Kidney (tissue), 14 donors: ENCODE data around the gene RNF4. TPM values are rescaled to one million over a fixed set of nuclear protein-coding genes. Genes with fewer than 3 reads are reported as not detected.

Source experiments
- DNase-seq, 5 donors: peaks; one replicate each; pipeline ENCODE4 v3.0.0-alpha.2; 2013 to 2020
- FAIRE-seq: peaks from 2 replicates; lab custom pipeline; 2012; peaks lifted over from hg19 to GRCh38; lab: Jason Lieb, UNC
- H3K27ac ChIP-seq, 2 donors: one replicate each; pipeline ENCODE4 v1.7.0; 2013; ENCODE audit warnings: low read depth in 2 of 2, low read length in 2 of 2, inconsistent platforms in 1 of 2
- H3K27me3 ChIP-seq: one replicate; pipeline ENCODE4 v1.7.1; 2013; ENCODE audit warnings: low read length, inconsistent platforms; ENCODE audit not compliant: control insufficient read depth, insufficient read depth
- H3K36me3 ChIP-seq, 3 donors: one replicate each; pipeline versions ENCODE4 v1.7.0 to v1.7.1; 2013; ENCODE audit warnings: low read length in 3 of 3, control low read depth in 1 of 3, inconsistent platforms in 1 of 3; ENCODE audit not compliant: insufficient read depth in 3 of 3, control insufficient read depth in 2 of 3
- H3K4me1 ChIP-seq, 3 donors: one replicate each; pipeline versions ENCODE4 v1.7.0 to v1.7.1; 2013; ENCODE audit warnings: low read length in 3 of 3, inconsistent platforms in 1 of 3, low read depth in 1 of 3; ENCODE audit not compliant: control insufficient read depth in 2 of 3, insufficient read depth in 2 of 3
- H3K4me3 ChIP-seq, 3 donors: one replicate each; pipeline versions ENCODE4 v1.7.0 to v1.8.1; 2013; ENCODE audit warnings: low read length in 3 of 3, control low read depth in 1 of 3, inconsistent platforms in 1 of 3
- H3K9ac ChIP-seq, 3 donors: one replicate each; pipeline versions ENCODE4 v1.7.0 to v1.7.1; 2013; ENCODE audit warnings: low read length in 3 of 3, control low read depth in 1 of 3, inconsistent platforms in 1 of 3
- H3K9me3 ChIP-seq, 3 donors: one replicate each; pipeline versions ENCODE4 v1.7.0 to v1.7.1; 2013; ENCODE audit warnings: low read length in 3 of 3, control low read depth in 1 of 3, inconsistent platforms in 1 of 3; ENCODE audit not compliant: control insufficient read depth in 2 of 3, insufficient read depth in 1 of 3
- intact Hi-C: fragments of 100-400 bp; cut with DNase I; formaldehyde crosslinking; loops from one replicate; pipeline ENCODE4 v1.11.1; 2022
- polyA plus RNA-seq: library from polyadenylated mRNA; stranded (reverse); fragments of 350-450 nt; fragmentation: Illumina TruSeq; extraction: RNeasy Lipid Tissue Mini Kit (QIAGEN cat#74804); gene quantifications from one replicate; pipeline ENCODE4 v1.2.3, GENCODE V29; 2014; ENCODE audit warnings: low read depth, low replicate concordance; ENCODE audit not compliant: insufficient read depth
- total RNA-seq: library from RNA; stranded (reverse); fragmentation: NEBNext Ultra II Directional; extraction: Animal tissue kit (Norgen Biotek cat#: 25700); gene quantifications from one replicate; pipeline ENCODE4 v1.2.1, GENCODE V29; 2021
- TF ChIP-seq, protein P1 (sequence below): IDR thresholded peaks from 3 replicates; pipeline ENCODE4 v1.5.1; 2012; ENCODE audit warnings: mild to moderate bottlenecking, moderate library complexity, borderline replicate concordance; ENCODE audit not compliant: insufficient read depth; ENCODE audit errors: extremely low read depth
- donor health status: control.
- donor health status: control.
- donor health status: control.
- donor health status: control.
- donor health status: control.
- donor health status: DM: yes; HTN: yes; CAD: no.
- donor health status: Normal renal cell carcinoma (clear cell type).

The RNF4 gene
- total and polyA plus RNA-seq, 2 donors from 2014 or later: 24.2 to 61.5 TPM

DNA sequence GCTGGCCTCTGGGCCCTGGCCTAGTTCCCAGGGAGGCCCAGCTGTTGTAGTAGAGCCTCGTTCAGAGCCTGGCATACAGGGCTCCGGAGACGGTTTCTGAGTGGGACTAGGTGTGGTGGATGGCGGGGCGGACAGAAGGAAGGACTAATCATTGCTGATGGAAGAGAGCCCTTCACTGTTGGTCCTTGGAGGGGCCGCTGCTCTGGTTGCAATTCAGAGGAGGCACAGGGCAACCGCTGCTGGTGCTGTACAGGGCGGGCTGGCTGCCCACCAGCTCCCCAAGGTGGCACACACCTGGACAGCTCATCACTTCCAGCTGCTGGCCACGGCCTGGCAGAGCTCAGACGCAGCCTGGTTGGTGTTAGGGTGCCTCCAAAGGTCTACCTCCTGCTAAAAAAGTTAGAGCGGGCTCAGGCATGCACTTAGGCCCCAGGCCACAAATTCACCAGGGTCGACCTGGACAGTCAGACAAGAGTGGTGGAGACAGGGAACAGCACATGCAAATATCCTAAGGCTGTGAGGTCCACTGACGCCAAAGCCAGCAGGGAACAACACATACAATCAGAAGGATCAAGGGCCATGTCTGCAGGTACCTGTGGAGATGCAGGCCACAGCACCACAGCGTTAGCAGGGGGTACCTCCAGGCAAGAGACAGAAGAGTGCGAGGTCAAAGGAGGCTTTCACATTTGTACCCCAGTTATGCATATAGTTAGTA is 7.5 kb upstream of the RNF4 start:
- H3K4me1 ChIP-seq: peaks cover 0 to 7% (median 0%) of the 10 kb centered on the region in 3 donors
- DNase-seq (peak in 1 of 5 donors; percentile 64), FAIRE-seq (no peak)
- H3K4me3 ChIP-seq: no peak overlapping the region
- H3K27ac ChIP-seq: no peak overlapping the region
- H3K36me3 ChIP-seq: no peaks in the 10 kb centered on the region
- H3K9ac ChIP-seq: no peak overlapping the region
- H3K9me3 ChIP-seq: no peaks in the 10 kb centered on the region
- no peaks in the 10 kb centered on the region for H3K27me3 ChIP-seq
- TF ChIP-seq, protein P1, sequence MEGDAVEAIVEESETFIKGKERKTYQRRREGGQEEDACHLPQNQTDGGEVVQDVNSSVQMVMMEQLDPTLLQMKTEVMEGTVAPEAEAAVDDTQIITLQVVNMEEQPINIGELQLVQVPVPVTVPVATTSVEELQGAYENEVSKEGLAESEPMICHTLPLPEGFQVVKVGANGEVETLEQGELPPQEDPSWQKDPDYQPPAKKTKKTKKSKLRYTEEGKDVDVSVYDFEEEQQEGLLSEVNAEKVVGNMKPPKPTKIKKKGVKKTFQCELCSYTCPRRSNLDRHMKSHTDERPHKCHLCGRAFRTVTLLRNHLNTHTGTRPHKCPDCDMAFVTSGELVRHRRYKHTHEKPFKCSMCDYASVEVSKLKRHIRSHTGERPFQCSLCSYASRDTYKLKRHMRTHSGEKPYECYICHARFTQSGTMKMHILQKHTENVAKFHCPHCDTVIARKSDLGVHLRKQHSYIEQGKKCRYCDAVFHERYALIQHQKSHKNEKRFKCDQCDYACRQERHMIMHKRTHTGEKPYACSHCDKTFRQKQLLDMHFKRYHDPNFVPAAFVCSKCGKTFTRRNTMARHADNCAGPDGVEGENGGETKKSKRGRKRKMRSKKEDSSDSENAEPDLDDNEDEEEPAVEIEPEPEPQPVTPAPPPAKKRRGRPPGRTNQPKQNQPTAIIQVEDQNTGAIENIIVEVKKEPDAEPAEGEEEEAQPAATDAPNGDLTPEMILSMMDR: no peak
- intact Hi-C loops: no loop called here

DNA sequence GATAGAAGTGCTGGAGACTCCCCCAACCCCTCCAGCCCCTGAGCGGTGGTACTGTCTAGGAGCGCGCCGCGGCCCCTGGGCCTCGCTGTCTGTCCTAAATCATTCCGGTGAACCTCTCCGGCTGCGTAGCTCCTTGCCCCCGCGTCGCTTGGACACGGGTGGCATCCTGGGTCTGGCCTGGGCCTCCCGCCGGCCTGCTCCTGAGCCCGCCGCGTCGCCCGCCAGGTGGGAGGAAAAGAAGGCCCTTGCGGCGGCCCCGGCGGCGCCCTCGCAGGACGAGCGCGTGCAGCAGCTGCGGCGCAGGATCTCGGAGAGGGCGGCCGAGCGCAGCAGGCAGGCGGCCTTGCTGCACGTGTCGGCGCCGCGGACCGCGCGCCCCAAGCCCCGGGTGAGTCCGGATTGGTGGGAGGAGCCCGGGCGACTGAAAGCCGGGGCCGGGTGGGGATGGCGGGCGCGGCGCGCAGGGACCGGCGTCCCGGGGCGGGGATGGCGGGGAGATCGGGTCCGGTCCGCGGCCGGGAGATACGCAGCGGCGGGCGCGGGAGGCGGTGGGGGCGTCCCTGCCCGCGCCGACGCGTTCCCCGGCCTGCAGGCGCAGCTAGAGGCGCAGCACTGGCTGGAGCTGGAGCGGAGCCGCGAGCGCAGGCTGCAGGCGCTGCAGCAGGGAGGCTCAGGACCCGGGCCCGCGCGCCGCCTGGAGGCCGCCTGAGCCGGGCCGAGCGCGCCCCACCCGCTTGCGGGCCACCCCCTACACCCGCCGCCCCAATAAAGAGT is 6.5 kb upstream of the RNF4 start:
- H3K27me3 ChIP-seq: no peaks in the 10 kb centered on the region
- intact Hi-C loops: no loop called here
- DNase-seq (peak; percentile 77 to 88 (median 82)), FAIRE-seq (no peak)
- TF ChIP-seq, protein P1: peak; percentile 48
- no peak overlapping the region for H3K9ac ChIP-seq
- no peaks in the 10 kb centered on the region for H3K36me3 ChIP-seq
- H3K9me3 ChIP-seq: no peaks in the 10 kb centered on the region
- peaks cover 0 to 7% (median 0%) of the 10 kb centered on the region in 3 donors for H3K4me1 ChIP-seq
- no peak overlapping the region for H3K27ac ChIP-seq
- H3K4me3 ChIP-seq: peak overlapping the region in 1 of 3 donors; percentile 9

DNA sequence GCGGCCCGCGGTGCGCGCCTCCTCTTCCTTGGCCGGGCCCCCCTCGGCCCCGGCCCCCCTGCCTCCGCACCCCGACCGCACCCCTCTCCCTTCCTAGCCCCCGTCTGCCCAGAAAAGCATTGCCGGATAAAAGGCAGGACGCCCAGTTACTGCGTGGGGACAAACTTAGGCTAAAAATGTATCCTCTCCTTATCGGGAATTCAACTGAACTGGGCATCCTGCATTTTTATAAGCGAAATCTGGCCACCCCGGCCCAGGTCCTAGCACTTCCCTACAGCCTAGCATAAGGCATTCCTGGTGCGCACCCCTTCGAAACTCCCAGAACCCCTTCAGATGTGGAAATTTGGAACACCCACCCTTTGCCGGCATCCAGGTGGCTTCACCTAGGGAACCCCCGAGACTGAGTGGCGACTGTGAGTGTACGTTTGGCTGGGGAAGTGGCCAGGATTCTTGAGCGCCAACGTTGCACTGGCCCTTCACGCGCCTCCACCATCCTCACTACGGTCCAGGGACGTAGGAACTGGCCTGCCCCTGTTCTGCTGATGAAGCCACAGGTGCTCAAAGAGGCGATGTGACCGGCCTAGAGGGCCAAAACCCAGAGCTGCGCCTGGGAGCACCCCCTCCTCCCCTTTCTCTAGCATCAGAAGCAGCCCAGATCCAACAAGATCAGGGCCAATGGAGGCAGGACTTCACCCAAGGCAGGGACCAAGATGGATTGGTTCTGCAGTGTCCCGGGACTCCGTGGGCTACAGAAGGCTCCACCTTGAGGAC is 5.7 kb upstream of the RNF4 start:
- FAIRE-seq: no peak
- DNase-seq: peak in 1 of 5 donors; percentile 43
- no peaks in the 10 kb centered on the region for H3K27me3 ChIP-seq
- H3K4me1 ChIP-seq: peaks cover 0 to 12% (median 6%) of the 10 kb centered on the region in 3 donors
- H3K36me3 ChIP-seq: no peaks in the 10 kb centered on the region
- TF ChIP-seq, protein P1: no peak
- H3K9ac ChIP-seq: no peak overlapping the region
- intact Hi-C loops: no loop called here
- H3K9me3 ChIP-seq: no peaks in the 10 kb centered on the region
- H3K4me3 ChIP-seq: peak overlapping the region in 1 of 3 donors; percentile 9
- H3K27ac ChIP-seq: no peak overlapping the region
